Measurements from ENCODE around the gene DEPDC1.

DNA sequence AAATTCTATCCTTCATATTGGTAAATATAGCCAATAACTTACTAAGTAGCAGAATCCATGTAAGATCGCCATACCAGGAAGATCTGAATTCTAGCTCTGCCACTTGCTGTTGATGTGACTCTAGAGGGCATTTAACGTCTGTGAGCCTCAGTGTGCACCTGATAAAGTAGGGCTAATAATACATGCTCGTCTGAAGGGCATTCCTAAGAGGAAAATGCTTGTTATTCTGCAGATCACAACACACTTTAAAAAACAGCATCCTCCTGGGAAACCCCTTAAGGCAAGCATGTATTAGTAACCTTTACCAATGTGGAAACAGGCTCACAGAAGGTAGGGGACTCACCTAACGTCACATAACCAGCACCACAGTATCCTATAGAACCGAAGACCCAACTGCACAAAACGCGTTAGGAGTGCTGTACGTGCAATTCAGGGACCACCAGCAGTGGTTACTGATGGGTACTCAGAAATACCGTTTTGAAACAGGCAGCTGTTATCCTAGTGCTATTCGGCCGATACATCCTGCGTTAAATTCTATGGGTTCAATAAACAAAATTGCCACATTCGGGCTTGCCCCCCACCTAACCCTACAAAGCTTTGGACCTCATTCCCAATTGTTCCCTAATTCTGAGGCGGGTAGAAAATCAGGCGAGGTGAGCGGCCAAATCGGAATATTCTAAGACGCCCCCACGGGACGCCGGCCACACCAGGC is 758 bp downstream of the DEPDC1 start:
- TF ChIP-seq MAZ (IDR thresholded peaks at IDR 0.05; ENCODE audit: borderline replicate concordance, low read depth, low read length), result no peak
- TF ChIP-seq CEBPB (IDR thresholded peaks at IDR 0.05), result no peak
- TF ChIP-seq CTCF (IDR thresholded peaks at IDR 0.05), result no peak
- no peak for TF ChIP-seq POLR2A (IDR thresholded peaks at IDR 0.05; ENCODE audit: low read length)
- no peak for TF ChIP-seq ESRRA (IDR thresholded peaks at IDR 0.05; ENCODE audit: borderline replicate concordance, low read length)
- no peak for TF ChIP-seq MAX (IDR thresholded peaks at IDR 0.05)
- no peak for TF ChIP-seq REST (IDR thresholded peaks at IDR 0.05)
- TF ChIP-seq RAD21 (conservative IDR thresholded peaks at IDR 0.05 in 1 of 2, IDR thresholded peaks at IDR 0.05 in 1 of 2), result no peak
- TF ChIP-seq EP300 (IDR thresholded peaks at IDR 0.05), result no peak
- TF ChIP-seq RNF2 (IDR thresholded peaks at IDR 0.05; ENCODE audit: borderline replicate concordance, low read depth), result no peak
- no peak for TF ChIP-seq MAFK (IDR thresholded peaks at IDR 0.05; ENCODE audit: partially characterized antibody)
- no peak for TF ChIP-seq SREBF2 (IDR thresholded peaks at IDR 0.05)
- no peak for TF ChIP-seq KDM1A (IDR thresholded peaks at IDR 0.05; ENCODE audit: low read depth)
- TF ChIP-seq PBX3 (IDR thresholded peaks at IDR 0.05), result no peak

Measured in A549 (cell line).